ENCODE results near the gene PC. TPM values are rescaled to one million over a fixed set of nuclear protein-coding genes. Genes with fewer than 3 reads are reported as not detected.
A peak's percentile ranks its signal among the peaks of the same experiment; 100 is the strongest.

The PC gene
- total and polyA plus RNA-seq, 9 of the 15 experiments (the other 6 are each of a cell fraction or from before 2014, with no cell fraction given), result 0.94 to 38.0 (median 8.7) TPM

GRCh38 chr11:66856496-66857233, 101.5 kb downstream of the PC start, which contains the start of gene LRFN4 (continued):
- TF ChIP-seq ZMIZ1 (IDR thresholded peaks at IDR 0.05; ENCODE audit: low read depth in 2 of 2, low read length in 2 of 2) (no peak), ZBTB7A (IDR thresholded peaks at IDR 0.05; ENCODE audit: borderline replicate concordance, control insufficient read depth, low read depth, low read length) (peak; percentile 75; the same call in 1 of the 2 replicates), TRIM24 (IDR thresholded peaks at IDR 0.05) (no peak), ZSCAN29 (IDR thresholded peaks at IDR 0.05) (no peak), ZSCAN32 (CRISPR knock-in tag; IDR thresholded peaks at IDR 0.05) (no peak), PHF8 (IDR thresholded peaks at IDR 0.05; ENCODE audit: borderline replicate concordance, low read length) (peak; percentile 34; the same call in 1 of the 2 replicates), POLR2G (IDR thresholded peaks at IDR 0.05; ENCODE audit: low read depth, low read length) (peak; percentile 47; the same call in 1 of the 2 replicates), ETS1 (conservative IDR thresholded peaks at IDR 0.05; ENCODE audit: control insufficient read depth, low read depth, low read length) (0 out of 2 replicates have a peak, but pooled peaks have one; percentile 30), ZNF23 (CRISPR knock-in tag; IDR thresholded peaks at IDR 0.05) (no peak), SRSF1 (IDR thresholded peaks at IDR 0.05; ENCODE audit: low read depth, low read length) (no peak), DMBX1 (CRISPR knock-in tag; IDR thresholded peaks at IDR 0.05; ENCODE audit: borderline replicate concordance) (peak; percentile 44; the same call in 1 of the 2 replicates), ZNF655 (CRISPR knock-in tag; IDR thresholded peaks at IDR 0.05) (no peak), NONO (IDR thresholded peaks at IDR 0.05; ENCODE audit: low read depth in 2 of 2, low read length in 1 of 2) (0 out of 4 replicates have a peak, but pooled peaks of 1 of the 2 experiments have one; percentile 34), ILF3 (IDR thresholded peaks at IDR 0.05; ENCODE audit: borderline replicate concordance) (no peak), HDAC1 (IDR thresholded peaks at IDR 0.05) (peak in 1 of 2 experiments; percentile 80; a peak in 2 of 4 replicates), FOXK1 (CRISPR knock-in tag; IDR thresholded peaks at IDR 0.05; ENCODE audit: borderline replicate concordance) (no peak), TEAD4 (IDR thresholded peaks at IDR 0.05; ENCODE audit: low read length) (no peak), TEAD4 (CRISPR knock-in tag; IDR thresholded peaks at IDR 0.05; ENCODE audit: borderline replicate concordance) (no peak), ZNF253 (CRISPR knock-in tag; conservative IDR thresholded peaks at IDR 0.05) (no peak), MAFG (tag; conservative IDR thresholded peaks at IDR 0.05) (no peak)
- TF ChIP-seq, protein P1, sequence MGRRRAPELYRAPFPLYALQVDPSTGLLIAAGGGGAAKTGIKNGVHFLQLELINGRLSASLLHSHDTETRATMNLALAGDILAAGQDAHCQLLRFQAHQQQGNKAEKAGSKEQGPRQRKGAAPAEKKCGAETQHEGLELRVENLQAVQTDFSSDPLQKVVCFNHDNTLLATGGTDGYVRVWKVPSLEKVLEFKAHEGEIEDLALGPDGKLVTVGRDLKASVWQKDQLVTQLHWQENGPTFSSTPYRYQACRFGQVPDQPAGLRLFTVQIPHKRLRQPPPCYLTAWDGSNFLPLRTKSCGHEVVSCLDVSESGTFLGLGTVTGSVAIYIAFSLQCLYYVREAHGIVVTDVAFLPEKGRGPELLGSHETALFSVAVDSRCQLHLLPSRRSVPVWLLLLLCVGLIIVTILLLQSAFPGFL (CRISPR knock-in tag; IDR thresholded peaks at IDR 0.05), result no peak
